Panc1 (cell line): ENCODE results near the gene SGMS1. TPM values are rescaled to one million over a fixed set of nuclear protein-coding genes. Genes with fewer than 3 reads are reported as not detected.

Experiments used
- ATAC-seq: fragments of 200-7000 bp; cut with Tn5 transposase; 2 replicates; pipeline ENCODE4 v1.9.1; 2020; ENCODE audit warnings: mild to moderate bottlenecking, moderate library complexity
- BruUV-seq: library from RNA; stranded (reverse); fragments of 400-500 nt; replicated peaks from 2 replicates; lab custom pipeline; 2021; lab: Mats Ljungman, UMichigan
- CTCF ChIA-PET: fragments of 300-600 bp; sonication (Branson Sonifier 250); formaldehyde crosslinking; loops from one replicate; lab custom pipeline; 2022; ENCODE audit warnings: antibody characterized with exemption; lab: Charles Lee
- POLR2A ChIA-PET: fragments of 300-600 bp; sonication (Branson Sonifier 250); formaldehyde crosslinking; loops from one replicate; lab custom pipeline; 2022; ENCODE audit warnings: antibody characterized with exemption; lab: Charles Lee
- DNase-seq: peaks from one replicate; pipeline ENCODE4 v3.0.0-alpha.2; 2010; ENCODE audit warnings: low read depth, low spot score
- H3K27ac ChIP-seq: 2 replicates; pipeline ENCODE4 v1.5.1; 2011; ENCODE audit warnings: mild to moderate bottlenecking, low read length, inconsistent platforms
- H3K27me3 ChIP-seq: fragments of 200-500 bp; sonication (Bioruptor generic); 2 replicates; pipeline ENCODE4 v1.6.0; 2014; ENCODE audit warnings: low read length, inconsistent platforms; ENCODE audit not compliant: control insufficient read depth, insufficient read depth
- H3K36me3 ChIP-seq: fragments of 200-500 bp; sonication (Bioruptor generic); 2 replicates; pipeline ENCODE4 v1.5.1; 2014; ENCODE audit warnings: inconsistent platforms, mild to moderate bottlenecking, low read length, moderate library complexity; ENCODE audit not compliant: control insufficient read depth, insufficient read depth
- H3K4me1 ChIP-seq: 2 replicates; pipeline ENCODE4 v1.5.1; 2011; ENCODE audit warnings: inconsistent platforms, mild to moderate bottlenecking, low read length, moderate library complexity; ENCODE audit not compliant: control insufficient read depth, insufficient read depth
- H3K4me3 ChIP-seq, 2 experiments: 2 replicates each; pipeline ENCODE4 v1.5.1; 2011 to 2012; ENCODE audit warnings: low read depth in 2 of 2, low read length in 2 of 2, mild to moderate bottlenecking in 2 of 2, inconsistent platforms in 1 of 2, moderate library complexity in 1 of 2
- H3K9me3 ChIP-seq: fragments of 200-500 bp; sonication (Bioruptor generic); 2 replicates; pipeline ENCODE4 v1.5.1; 2014; ENCODE audit warnings: low read depth, mild to moderate bottlenecking, inconsistent platforms, low read length, moderate library complexity; ENCODE audit not compliant: control insufficient read depth, insufficient read depth
- CTCF ChIP-seq: fragments of 450-650 bp; IDR thresholded peaks from 2 replicates; pipeline ENCODE4 v1.5.1; 2017; ENCODE audit warnings: mild to moderate bottlenecking
- POLR2AphosphoS5 ChIP-seq: IDR thresholded peaks from 2 replicates; pipeline ENCODE4 v1.6.1; 2012; ENCODE audit warnings: mild to moderate bottlenecking, low read depth, low read length, moderate library complexity
- REST ChIP-seq, 2 experiments: IDR thresholded peaks; 2 replicates each; pipeline ENCODE4 v1.6.1; 2011 to 2012; ENCODE audit warnings: low read depth in 2 of 2, control low read depth in 1 of 2, low read length in 1 of 2, mild to moderate bottlenecking in 1 of 2, moderate library complexity in 1 of 2; ENCODE audit not compliant: insufficient read depth in 1 of 2
- SIN3A ChIP-seq: IDR thresholded peaks from 2 replicates; pipeline ENCODE4 v1.6.1; 2012; ENCODE audit warnings: low read depth, mild to moderate bottlenecking, low read length, moderate library complexity, borderline replicate concordance; ENCODE audit not compliant: insufficient read depth
- TCF7L2 ChIP-seq: IDR thresholded peaks from 2 replicates; pipeline ENCODE4 v1.6.1; 2011; ENCODE audit warnings: mild to moderate bottlenecking, low read depth, low read length, inconsistent platforms
- in situ Hi-C: cut with HindIII; loops from 2 replicates; pipeline ENCODE4 v1.10.0; 2016; ENCODE audit warnings: low sequenced_read_pairs, low pct_unique_long_range_greater_than_20kb
- intact Hi-C: fragments of 100-400 bp; cut with micrococcal nuclease; formaldehyde crosslinking; loops from one replicate; pipeline ENCODE4 v1.10.0; 2022; ENCODE audit not compliant: unreplicated experiment
- total RNA-seq: library from RNA; stranded (reverse); gene quantifications from one replicate; pipeline ENCODE4 v1.2.1, GENCODE V29; 2021; ENCODE audit not compliant: unreplicated experiment

Gene SGMS1
- total RNA-seq, 1 experiment from 2014 or later = 22.0 TPM

- no peak for ATAC-seq
- no TSS peak for BruUV-seq
- intact Hi-C loops (no loop called here), in situ Hi-C loops (no loop called here)
- no peaks in the 10 kb centered on the region for H3K27me3 ChIP-seq
- ChIA-PET CTCF (no interaction called here), POLR2A (no interaction called here)
- no peak overlapping the region for H3K4me3 ChIP-seq
- no peak for DNase-seq
- H3K9me3 ChIP-seq = no peaks in the 10 kb centered on the region
- TF ChIP-seq REST (IDR thresholded peaks at IDR 0.05; ENCODE audit: insufficient read depth in 1 of 2, low read depth in 2 of 2, low read length in 1 of 2) (no peak), SIN3A (no peak), CTCF (no peak), POLR2AphosphoS5 (no peak), TCF7L2 (no peak)
- no peaks in the 10 kb centered on the region for H3K36me3 ChIP-seq
- peaks cover 19% of the 10 kb centered on the region for H3K4me1 ChIP-seq
- H3K27ac ChIP-seq = no peak overlapping the region
These were observed 150.0 kb downstream of the SGMS1 start for GRCh38 chr10:50473756-50474155.

- intact Hi-C loops = no loop called here
- Histone ChIP-seq H3K4me1 (peaks cover 19% of the 10 kb centered on the region), H3K4me3 (no peak overlapping the region), H3K36me3 (no peaks in the 10 kb centered on the region), H3K9me3 (no peaks in the 10 kb centered on the region), H3K27ac (no peak overlapping the region), H3K27me3 (no peaks in the 10 kb centered on the region)
- in situ Hi-C loops = no loop called here
- ChIA-PET CTCF (no interaction called here), POLR2A (no interaction called here)
- TF ChIP-seq SIN3A (no peak), POLR2AphosphoS5 (no peak), TCF7L2 (no peak), REST (IDR thresholded peaks at IDR 0.05; ENCODE audit: insufficient read depth in 1 of 2, low read depth in 2 of 2, low read length in 1 of 2) (no peak), CTCF (no peak)
- ATAC-seq (no peak), DNase-seq (no peak)
- BruUV-seq = no TSS peak
These were observed 150.8 kb downstream of the SGMS1 start for GRCh38 chr10:50472914-50473313.
